ENCODE measurements around the gene MTM1.

GRCh38 chrX:150570512-150570911 is 2.1 kb downstream of the MTM1 start:
- TF ChIP-seq CTCF (IDR thresholded peaks at IDR 0.05) (no peak), POLR2A (IDR thresholded peaks at IDR 0.05) (no peak), EP300 (IDR thresholded peaks at IDR 0.05) (no peak)
